IPS DF 19.7 (cell line): ENCODE data around the gene RCAN3.
"Not testable (repeated sequence)": the region's sequence is repeated elsewhere in the genome, so short reads cannot be mapped to it uniquely, and the experiment has no call there.

Experiments used
- DNase-seq: peaks from one replicate; pipeline ENCODE4 v3.0.0-alpha.2; 2013; ENCODE audit warnings: low read depth, low spot score

The RCAN3 gene

DNA sequence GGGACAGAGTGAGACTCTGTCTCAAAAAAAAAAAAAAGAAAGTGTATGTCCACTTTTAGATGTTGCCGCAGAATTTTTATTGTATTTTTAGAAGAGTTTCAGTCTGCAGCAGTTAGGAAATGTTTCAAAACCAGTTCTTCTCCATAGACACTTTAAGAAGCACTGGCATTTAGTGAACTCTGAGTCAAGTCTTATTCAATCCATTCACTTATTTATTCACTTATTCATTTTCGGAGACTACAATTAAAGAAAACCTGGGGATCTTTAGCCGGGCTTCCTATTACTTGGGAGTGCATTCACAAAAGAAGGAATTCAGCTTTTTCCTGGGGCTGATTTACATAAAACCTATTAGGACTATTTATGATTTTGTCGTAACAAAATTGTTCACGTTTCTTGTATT is 12.3 kb downstream of the RCAN3 start:
- no peak for DNase-seq

DNA sequence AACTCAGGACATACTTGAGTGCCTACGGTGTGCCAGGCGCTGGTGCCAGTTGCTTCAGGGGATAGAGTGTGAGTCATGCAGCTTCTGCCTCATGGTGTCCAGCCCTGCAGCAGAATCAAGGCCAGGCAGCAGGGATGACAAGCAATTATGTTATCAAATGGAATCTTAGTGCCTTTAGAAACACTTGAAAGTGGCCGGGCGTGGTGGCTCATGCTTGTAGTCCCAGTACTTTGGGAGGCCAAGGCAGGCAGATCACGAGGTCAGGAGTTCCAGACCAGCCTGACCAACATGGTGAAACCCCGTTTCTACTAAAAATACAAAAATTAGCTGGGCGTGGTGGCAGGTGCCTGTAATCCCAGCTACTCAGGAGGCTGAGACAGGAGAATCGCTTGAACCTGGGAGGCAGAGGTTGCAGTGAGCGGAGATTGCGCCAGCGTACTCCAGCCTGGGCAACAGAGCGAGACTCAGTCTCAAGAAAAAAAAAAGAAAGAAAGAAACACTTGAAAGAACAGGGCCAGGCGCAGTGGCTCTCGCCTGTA is 13.1 kb downstream of the RCAN3 start:
- not testable (repeated sequence) for DNase-seq

DNA sequence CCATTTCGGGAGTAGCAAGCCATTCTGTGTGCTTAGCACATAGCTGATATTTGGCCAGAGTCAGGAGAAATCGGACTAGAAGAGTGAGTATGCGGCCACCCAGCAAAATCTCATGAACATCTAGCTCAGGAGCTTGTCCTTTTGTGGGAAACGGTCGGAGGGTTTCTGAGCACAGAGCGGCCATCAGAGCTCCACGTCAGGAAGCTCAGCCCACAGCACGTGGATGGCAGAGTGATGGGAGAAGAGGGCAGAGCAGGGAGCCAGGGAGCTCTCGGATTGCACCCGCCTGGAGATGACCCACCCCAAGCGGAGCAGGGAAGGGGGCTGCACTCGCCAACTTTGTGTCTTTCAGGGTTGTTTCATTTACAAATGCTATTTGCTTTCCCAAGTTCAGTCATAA is 13.9 kb downstream of the RCAN3 start:
- no peak for DNase-seq

DNA sequence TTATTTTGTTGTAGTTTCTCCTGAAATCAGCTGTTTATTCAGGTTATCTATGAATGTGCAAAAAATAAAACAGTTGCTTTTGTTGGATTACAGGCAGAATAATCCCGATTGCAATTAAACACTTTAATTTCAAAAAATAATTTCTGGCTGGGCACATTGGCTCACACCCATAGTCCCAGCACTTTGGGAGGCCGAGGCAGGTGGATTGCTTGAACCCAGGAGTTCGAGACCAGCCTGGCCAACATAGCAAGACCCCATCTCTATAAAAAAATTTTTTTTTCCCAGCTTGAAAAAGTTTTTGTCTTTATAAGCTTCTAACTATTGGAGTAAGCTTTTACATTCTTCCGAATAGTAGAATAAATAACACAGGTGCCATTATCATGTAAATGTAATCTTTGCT is 15.3 kb downstream of the RCAN3 start:
- DNase-seq, result no peak

DNA sequence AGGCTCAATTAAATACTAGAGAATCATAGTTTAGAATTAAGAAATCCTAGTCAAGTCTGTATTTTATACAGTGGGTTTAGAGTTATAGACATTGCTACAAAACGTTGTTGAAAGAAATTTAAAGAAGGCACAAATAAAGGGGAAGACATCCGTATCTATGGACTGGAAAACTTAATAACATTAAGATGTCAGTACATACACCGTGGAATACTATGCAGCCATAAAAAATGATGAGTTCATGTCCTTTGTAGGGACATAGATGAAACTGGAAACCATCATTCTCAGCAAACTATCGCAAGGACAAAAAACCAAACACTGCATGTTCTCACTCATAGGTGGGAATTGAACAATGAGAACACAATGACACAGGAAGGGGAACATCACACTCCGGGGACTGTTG is 17.6 kb downstream of the RCAN3 start:
- not testable (repeated sequence) for DNase-seq

DNA sequence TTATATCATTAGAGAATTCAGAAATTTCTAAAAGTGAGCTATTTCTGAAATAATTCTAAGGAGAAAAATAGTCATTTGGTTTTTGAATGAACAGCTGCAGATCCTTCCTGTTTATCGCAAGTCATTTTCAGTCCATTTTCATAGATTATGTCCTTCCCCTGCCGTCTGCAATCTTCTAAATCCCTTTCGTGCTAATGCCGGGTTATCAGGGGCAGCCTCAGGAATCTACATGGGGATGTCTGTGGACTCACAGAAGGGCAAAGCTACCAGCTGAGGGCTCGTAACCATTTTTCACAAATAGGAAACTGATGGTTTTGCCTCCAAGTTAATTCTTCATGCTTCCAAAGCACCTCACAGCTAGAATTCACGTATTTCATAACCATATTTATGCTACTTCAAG is 23.0 kb downstream of the RCAN3 start:
- DNase-seq, result no peak

DNA sequence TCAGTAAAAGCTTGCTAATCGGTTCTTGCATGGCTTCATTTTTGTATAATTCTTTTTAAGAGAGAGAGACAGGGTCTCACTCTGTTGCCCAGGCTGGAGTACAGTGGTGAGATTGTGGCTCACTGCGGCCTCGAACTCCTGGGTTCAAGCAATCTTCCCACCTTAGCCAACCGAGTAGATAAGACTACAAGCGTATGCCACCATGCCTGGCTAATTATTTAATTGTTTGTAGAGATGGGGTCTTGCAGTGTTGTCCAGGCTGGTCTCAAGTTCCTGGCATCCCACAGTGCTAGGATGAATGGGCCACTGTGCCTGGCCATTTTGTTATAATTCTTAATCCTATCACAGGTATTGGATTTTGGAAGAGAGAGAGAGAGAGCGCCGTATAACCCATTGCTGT is 23.4 kb downstream of the RCAN3 start:
- no peak for DNase-seq

DNA sequence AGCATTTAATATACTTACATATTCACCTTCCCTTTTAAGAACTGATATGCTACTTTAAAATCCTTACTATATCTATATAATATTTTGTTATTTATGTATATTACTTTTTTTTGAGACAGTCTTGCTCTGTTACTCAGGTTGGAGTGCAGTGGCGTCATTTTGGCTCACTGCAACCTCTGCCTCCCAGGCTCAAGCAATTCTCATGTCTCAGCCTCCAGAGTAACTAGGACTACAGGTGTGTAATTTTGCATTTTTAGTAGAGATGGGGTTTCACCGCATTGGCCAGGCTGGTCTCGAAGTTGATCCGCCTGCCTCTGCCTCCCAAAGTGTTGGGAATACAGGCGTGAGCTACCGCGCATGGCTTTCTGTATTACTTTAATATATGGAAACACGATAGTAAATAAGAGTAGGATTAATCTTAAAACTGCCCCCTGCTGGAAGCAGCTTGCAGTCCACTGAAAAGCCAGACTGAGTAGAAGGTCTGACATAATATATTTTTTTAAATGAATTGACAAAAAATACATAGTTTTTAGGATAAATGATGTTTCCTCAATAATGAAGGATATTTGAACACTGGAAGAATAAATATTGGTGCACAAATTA is 24.4 kb downstream of the RCAN3 start:
- no peak for DNase-seq

DNA sequence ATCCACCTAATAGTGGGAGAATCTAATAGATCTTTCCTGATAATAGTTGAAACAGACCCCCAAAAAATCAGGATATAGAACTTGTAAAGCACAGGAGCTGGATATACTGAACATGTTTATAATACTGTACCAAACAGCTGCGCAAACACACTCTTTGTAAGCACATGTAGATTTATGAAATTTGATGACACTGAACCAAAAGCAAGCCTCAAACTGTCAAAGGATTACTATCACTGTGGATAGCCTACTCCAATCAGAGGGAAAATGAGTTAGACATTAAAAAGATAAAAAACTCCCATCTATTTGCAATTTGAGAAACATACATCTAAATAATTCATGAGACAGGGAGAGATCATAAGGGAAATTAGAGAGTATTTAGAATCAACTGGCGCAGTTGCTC is 26.1 kb downstream of the RCAN3 start:
- no peak for DNase-seq

DNA sequence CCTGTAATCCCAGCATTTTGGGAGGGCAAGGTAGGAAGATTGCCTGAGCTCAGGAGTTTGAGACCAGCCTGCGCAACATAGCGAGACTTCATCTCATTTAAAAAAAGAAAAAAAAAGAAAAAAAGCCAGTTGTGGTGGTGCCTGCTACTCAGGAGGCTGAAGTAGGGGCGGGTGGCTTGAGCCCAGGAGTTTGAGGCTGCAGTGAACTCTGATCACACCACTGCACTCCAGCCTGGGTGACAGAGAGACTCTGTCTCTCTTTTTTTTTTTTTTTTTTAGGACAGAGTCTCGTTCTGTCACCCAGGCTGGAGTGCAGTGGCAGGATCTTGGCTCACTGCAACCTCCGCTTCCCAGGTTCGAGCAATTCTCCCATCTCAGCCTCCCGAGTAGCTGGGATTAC is 26.7 kb downstream of the RCAN3 start:
- not testable (repeated sequence) for DNase-seq

DNA sequence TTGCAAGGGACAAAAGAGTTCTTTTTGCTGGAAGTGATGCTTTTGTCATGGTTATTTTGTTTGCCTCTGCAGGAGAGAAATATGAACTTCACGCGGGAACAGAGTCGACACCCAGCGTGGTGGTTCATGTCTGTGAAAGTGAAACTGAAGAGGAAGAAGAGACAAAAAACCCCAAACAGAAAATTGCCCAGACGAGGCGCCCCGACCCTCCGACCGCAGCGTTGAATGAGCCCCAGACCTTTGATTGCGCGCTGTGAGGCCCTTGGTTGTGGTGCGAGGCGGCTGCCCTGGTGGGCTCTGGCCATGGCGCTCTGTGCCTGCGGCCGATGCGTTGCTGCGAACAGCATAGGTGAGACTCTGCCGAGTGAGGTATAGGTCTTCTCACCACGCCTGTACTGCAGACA is 32.4 kb downstream of the RCAN3 start:
- DNase-seq, result no peak

DNA sequence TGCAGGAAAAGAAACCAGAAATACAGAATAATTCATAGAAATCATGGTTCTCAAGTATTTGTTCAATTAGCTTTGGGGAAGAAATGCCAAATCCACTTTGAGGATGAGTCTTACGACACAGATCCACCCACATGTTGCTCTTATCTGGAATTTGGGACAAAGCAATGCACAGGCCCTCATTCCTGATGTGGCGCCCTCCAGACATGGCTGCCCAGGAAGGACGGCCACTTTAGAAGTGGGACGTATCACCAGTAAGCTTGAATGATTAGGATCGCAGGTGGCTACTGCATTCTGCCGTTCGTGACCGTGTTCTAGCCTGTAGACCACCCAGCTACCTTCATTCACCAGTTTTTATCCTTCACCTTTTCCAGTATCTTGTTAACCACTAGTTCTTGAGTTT is 33.1 kb downstream of the RCAN3 start:
- no peak for DNase-seq

DNA sequence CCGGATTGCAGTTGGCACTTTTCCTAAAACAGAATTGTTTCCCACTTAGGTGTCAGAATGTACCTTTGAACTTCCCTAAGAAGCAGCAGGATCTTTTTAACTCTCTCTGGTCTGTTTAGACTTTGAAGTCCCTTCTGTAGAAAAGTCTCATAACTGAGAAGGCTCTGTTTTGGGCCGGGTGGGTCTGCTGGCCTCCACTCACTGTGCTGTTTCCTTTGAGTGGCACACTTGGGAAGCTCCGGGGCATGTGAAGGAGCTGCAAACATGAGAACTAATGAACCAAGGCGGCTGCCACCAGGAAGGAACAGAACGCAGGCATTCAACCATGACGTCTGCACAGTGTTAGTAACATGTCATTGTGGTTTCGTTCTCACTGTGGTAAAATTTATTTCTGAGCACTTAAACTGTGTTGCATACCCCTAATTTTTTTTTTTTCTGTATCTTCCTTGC is 33.8 kb downstream of the RCAN3 start:
- DNase-seq, result no peak

DNA sequence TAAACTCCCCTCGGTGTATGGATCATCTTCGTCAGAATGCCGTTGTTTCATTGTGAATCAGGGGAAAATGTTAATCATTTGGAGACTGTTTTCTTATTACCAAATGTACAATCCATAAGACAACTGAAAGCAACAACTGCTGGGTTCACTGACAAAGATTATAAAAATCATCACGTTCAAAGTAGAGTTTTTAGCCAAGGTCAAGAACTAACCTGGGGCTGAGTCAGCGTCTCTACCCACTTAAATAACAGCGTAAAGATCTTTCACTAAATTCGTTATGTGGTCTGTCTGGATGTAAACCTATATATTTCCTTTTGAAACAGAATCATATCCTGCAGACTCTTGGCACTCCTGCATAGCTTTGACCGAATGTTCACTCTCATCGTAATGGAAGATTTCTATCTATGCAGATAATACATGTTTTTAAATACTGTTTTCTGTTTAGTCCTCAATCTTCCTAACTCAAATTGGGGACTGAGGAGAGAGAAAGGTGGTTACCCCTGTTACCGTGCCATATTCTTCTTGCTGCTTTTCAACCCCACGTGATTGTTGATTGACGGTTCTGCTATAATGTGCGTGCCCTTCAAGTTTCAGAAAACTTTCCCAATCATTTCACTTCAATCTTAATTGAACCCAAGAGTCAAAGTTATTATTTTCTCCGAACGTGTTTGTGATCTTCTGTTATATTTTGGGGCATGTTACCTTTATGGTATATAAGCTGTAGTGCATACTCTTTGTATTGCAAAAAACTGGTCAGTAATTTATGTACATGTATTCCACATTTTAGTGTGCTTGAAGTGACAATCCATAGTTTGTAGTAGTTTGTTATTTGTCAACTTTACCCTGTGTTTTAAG is 37.6 kb downstream of the RCAN3 start:
- DNase-seq, result no peak

DNA sequence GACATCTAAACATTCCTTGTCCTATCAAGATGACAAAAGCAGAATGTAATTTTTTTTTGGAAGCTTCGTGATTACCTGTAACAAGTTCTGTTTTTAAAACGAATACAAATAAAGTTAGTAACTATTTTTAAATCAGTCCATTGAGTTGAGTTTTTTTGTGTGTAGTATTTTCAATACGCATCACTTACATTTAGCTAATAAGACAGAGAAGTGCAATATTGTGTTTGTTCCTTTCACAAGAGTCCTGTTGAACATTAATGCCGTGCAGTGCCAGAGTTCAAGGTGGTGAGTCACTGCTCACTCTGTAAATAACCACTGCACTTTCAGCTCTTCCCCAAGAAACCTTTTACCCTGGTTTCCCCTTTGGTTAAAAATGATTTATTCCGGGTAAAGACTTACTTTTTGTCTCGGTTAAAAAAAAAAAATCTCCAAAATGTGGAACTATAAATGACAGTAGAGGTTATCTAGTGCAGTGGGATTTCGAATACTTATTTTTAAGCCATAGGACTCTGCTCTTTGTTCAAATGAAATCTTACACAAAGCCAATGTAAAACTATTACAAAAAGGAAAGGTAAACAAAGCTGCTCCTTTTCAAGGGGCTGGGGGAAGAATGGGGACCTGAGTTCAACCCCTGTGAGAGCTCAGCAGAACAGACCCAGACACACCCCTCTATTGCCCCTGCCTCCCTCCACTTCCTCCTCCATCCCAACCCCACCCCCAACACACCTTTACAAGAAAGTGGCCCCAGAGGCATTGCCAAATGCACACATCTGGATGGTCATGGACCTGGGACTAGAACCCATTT is 38.5 kb downstream of the RCAN3 start:
- DNase-seq, result no peak

DNA sequence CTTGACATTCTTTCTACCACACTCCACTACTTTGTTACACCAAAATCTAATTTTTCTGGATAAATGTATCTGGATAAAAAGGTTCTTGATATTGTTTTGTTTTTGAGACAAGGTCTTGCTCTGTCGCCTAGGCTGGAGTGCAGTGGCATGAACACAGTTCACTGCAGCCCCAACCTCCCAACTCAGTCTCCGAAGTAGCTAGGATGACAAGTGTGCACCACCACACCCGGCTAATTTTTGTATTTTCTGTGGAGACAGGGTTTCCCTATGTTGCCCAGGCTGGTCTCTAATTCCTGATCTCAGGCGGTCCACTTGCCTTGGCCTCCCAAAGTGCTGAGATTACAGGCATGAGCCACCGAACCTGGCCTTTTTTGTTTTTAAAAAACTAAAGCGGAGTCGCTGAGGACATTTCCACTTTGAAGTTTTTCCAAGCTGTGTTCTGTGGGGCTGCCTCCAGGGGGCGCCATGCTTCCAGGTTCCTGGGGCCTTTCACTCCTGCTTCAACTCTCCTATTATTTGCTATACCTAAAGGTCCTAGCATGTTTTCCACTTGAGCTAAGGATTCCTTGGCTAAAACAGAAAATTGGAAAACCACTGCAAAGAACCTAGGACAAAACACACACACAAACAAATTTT is 39.2 kb downstream of the RCAN3 start:
- DNase-seq, result no peak

DNA sequence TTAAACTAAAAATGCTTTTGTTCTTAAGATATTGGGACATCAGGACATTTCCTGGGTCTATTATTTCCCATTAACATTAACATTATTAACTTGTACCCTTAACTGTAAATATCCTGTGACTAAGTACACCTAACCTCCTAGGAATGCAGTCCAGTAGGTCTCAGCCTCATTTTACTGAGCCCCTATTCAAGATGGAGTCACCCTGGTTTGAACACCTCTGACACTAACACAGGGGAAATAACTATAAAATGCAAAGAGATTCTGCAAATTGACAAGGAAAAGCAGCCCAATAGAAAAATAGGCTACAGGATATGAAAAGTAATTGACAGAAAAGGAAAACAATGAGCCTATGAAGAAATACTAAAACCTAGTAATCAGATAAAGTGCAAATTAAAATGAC is 41.6 kb downstream of the RCAN3 start:
- DNase-seq, result no peak

DNA sequence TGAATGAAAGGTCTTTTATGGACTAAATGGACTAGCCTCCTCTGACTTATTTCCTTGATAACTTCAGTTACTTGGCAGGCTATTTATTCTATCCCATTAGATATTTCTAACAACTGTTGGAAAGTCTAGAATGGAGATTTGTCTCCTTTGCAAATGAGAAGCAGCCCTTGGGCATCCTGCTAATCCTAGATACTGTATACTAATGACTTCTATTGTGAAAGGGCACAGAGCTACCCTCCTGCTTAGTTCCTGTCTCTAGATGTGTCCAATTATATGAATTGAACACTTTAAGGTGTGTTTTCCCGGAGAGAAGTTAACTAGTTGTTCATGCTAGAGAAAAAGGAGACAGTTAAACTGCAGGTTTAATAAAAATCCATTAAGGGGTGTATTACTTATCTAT is 43.0 kb downstream of the RCAN3 start:
- DNase-seq, result no peak

DNA sequence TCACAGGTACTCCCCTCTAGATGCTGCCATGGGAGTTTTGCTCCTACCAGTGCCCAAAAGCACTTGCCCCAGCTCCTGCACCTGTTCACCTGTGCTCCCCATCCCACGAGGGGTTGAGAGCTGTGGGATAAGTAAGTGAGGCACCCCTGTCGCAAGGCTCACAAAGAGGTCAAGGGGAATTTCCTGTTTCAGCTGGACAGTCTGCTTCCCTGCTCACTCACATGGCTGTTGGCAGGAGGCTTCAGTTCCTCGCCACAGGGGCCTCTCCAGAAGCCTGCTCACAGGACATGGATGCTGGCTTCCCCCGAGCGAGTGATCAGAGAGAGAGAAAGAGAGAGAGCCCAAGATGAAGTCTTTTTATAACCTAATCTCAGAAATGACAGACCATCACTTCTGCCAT is 44.6 kb downstream of the RCAN3 start:
- no peak for DNase-seq

DNA sequence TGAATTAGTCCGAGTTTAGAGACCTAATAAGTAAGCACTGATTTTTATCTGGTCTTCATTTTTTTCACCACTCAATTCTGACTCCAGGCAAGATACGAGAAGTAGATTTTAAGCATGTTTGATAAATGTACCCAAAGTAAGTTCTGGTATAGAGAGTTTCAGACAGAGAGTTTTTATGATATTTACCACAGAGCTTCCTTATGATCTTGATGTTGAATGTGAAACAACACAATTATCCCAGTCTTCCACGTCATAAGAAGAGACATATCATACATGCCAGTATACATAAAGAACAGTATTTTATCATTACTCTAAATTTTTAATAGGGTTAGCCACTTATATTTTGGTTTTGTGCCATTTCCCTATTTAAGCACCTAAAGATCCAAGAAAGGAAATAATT is 45.4 kb downstream of the RCAN3 start:
- DNase-seq, result no peak

DNA sequence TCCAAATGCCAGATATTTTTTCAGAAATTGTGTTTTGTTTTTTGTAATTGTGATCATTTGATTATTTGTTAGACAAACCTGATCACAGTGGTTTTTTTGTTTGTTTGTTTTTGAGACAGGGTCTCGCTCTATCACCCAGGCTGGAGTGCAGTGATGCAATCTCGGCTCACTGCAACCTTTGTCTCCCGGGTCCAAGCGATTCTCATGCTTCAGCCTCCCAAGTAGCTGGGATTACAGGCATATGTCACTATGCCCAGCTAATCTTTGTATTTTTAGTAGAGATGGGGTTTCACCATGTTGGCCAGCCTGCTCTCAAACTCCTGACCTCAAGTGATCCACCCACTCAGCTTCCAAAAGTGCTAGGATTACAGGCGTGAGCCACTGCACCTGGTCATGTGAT is 46.6 kb downstream of the RCAN3 start:
- not testable (repeated sequence) for DNase-seq
